SK-N-SH (cell line): Measurements from ENCODE around the gene FPR1.

Experiments used
- EZH2phosphoT487 ChIP-seq: fragments of 200-600 bp; sonication (generic); IDR thresholded peaks from 2 replicates; pipeline ENCODE4 v1.6.1; 2017; ENCODE audit warnings: low read depth, mixed run types, mild to moderate bottlenecking, antibody characterized with exemption, moderate library complexity, borderline replicate concordance
- MXI1 ChIP-seq: IDR thresholded peaks from 2 replicates; pipeline ENCODE4 v1.6.1; 2012; ENCODE audit warnings: mild to moderate bottlenecking, low read depth, low read length, improper control_type of control experiment
- PBX3 ChIP-seq: IDR thresholded peaks from 2 replicates; pipeline ENCODE4; 2012
- POLR2AphosphoS5 ChIP-seq: IDR thresholded peaks from 2 replicates; pipeline ENCODE4 v1.6.1; 2012; ENCODE audit warnings: low read depth, low read length
- REST ChIP-seq: IDR thresholded peaks from 2 replicates; pipeline ENCODE4 v1.6.1; 2012; ENCODE audit warnings: mild to moderate bottlenecking, low read depth, low read length, moderate library complexity
- RFX5 ChIP-seq: IDR thresholded peaks from 2 replicates; pipeline ENCODE4 v1.6.1; 2012; ENCODE audit warnings: mild to moderate bottlenecking, improper control_type of control experiment, low read length
- SIN3A ChIP-seq: IDR thresholded peaks from 2 replicates; pipeline ENCODE4 v1.6.1; 2012; ENCODE audit warnings: low read depth, mild to moderate bottlenecking, low read length, moderate library complexity, borderline replicate concordance
- TF ChIP-seq, protein P1 (sequence below): fragments of 200-600 bp; sonication (generic); IDR thresholded peaks from 2 replicates; pipeline ENCODE4 v1.6.1; 2017; ENCODE audit warnings: antibody characterized with exemption, mild to moderate bottlenecking, moderate library complexity

- TF ChIP-seq SIN3A (no peak), PBX3 (no peak), MXI1 (no peak), EZH2phosphoT487 (no peak), REST (no peak), POLR2AphosphoS5 (no peak), RFX5 (no peak)
- TF ChIP-seq, protein P1, sequence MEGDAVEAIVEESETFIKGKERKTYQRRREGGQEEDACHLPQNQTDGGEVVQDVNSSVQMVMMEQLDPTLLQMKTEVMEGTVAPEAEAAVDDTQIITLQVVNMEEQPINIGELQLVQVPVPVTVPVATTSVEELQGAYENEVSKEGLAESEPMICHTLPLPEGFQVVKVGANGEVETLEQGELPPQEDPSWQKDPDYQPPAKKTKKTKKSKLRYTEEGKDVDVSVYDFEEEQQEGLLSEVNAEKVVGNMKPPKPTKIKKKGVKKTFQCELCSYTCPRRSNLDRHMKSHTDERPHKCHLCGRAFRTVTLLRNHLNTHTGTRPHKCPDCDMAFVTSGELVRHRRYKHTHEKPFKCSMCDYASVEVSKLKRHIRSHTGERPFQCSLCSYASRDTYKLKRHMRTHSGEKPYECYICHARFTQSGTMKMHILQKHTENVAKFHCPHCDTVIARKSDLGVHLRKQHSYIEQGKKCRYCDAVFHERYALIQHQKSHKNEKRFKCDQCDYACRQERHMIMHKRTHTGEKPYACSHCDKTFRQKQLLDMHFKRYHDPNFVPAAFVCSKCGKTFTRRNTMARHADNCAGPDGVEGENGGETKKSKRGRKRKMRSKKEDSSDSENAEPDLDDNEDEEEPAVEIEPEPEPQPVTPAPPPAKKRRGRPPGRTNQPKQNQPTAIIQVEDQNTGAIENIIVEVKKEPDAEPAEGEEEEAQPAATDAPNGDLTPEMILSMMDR, result no peak
Measured at GRCh38 chr19:51750400-51751094, 1.1 kb downstream of the FPR1 start.
